HG03039 (cell line): ENCODE results near the gene TRIO.

ENCODE experiments used
- ATAC-seq: cut with Tn5 transposase; IDR thresholded peaks from one replicate; pipeline ENCODE4 v1.9.1; 2021; ENCODE audit warnings: mild to moderate bottlenecking, moderate library complexity; ENCODE audit not compliant: unreplicated experiment

TRIO gene

GRCh38 chr5:14465776-14466175 is 322.6 kb downstream of the TRIO start:
- ATAC-seq: no peak

GRCh38 chr5:14467251-14467650 is 324.1 kb downstream of the TRIO start:
- no peak for ATAC-seq

- ATAC-seq: no peak
Observed at GRCh38 chr5:14467886-14468285, 324.7 kb downstream of the TRIO start.

- no peak for ATAC-seq
Observed at GRCh38 chr5:14469551-14470377, 326.6 kb downstream of the TRIO start.

GRCh38 chr5:14471507-14471906 is 328.4 kb downstream of the TRIO start:
- ATAC-seq: no peak

- no peak for ATAC-seq
Observed at GRCh38 chr5:14472986-14473567, 329.9 kb downstream of the TRIO start.

GRCh38 chr5:14475045-14475444 is 331.9 kb downstream of the TRIO start:
- ATAC-seq: no peak

GRCh38 chr5:14476786-14477435 is 333.8 kb downstream of the TRIO start:
- ATAC-seq: no peak

- no peak for ATAC-seq
Observed at GRCh38 chr5:14479143-14479696, 336.1 kb downstream of the TRIO start.

- no peak for ATAC-seq
Observed at GRCh38 chr5:14481349-14481748, 338.2 kb downstream of the TRIO start.

GRCh38 chr5:14482085-14482484 is 338.9 kb downstream of the TRIO start:
- ATAC-seq: no peak

GRCh38 chr5:14483504-14484157 is 340.5 kb downstream of the TRIO start:
- no peak for ATAC-seq

GRCh38 chr5:14486486-14486885 is 343.3 kb downstream of the TRIO start:
- ATAC-seq: no peak

- no peak for ATAC-seq
Observed at GRCh38 chr5:14486996-14487896, 344.1 kb downstream of the TRIO start.

- no peak for ATAC-seq
Observed at GRCh38 chr5:14487897-14488570, 344.9 kb downstream of the TRIO start.

GRCh38 chr5:14488709-14489108 is 345.6 kb downstream of the TRIO start:
- ATAC-seq: no peak

GRCh38 chr5:14489643-14490042 is 346.5 kb downstream of the TRIO start:
- no peak for ATAC-seq

- no peak for ATAC-seq
Observed at GRCh38 chr5:14490309-14490711, 347.2 kb downstream of the TRIO start.

- ATAC-seq: no peak
Observed at GRCh38 chr5:14491015-14491915, 348.1 kb downstream of the TRIO start.
